ENCODE measurements around the gene TIMM50.
"Not testable (repeated sequence)": the region's sequence is repeated elsewhere in the genome, so short reads cannot be mapped to it uniquely, and the experiment has no call there.

TIMM50 gene

GRCh38 chr19:39480337-39481228 lies at the start of gene TIMM50:
TIMM50 (plus strand) TSS chr19:39480838; CDS start chr19:39480854, 16 bp downstream.
- peak; percentile 93 for DNase-seq

DNA sequence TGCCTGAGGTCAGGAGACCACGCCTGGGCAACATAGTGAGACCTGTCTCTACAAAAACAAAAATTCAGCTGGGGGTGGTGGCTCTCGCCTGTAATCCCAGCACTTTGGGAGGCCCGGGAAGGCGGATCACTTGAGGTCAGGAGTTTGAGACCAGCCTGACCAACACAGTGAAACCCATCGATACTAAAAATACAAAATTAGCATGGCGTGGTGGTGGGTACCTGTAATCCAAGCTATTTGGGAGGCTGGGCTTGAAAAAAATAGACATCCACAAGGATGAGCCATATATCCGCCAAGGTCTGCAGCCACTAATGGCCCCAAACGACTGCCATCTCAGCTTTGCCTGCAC lies 48.0 kb upstream of the TIMM50 start:
- DNase-seq, result no peak

DNA sequence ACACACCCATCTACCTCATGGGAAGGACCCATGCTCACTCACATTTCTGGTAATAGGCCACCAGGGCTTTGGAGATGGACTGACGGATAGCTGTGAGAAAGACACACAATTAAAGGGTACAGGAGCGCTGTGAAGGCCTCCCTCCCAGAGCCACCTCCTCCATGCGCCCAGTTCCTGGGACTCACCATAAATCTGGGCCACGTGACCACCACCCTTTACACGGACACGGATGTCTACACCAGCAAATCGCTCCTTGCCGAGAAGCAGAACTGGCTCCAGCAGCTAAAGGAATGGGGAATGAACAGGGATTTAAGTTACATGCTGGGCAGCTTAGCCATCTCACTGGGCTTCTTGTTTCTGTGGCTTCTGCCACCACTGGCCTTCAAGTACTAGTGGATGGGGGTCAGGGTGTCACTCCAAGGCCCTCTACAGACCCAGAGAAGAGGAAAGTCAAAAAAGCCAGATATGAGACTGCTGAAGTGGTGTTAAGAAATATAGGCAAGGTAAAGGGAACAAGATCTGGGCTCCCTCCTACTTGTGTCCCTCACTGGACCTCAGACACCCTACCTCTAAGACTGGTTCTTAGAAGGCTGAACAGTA lies 47.1 kb upstream of the TIMM50 start:
- DNase-seq, result no peak

GRCh38 chr19:39434123-39435076 lies 46.2 kb upstream of the TIMM50 start:
- DNase-seq, result no peak

DNA sequence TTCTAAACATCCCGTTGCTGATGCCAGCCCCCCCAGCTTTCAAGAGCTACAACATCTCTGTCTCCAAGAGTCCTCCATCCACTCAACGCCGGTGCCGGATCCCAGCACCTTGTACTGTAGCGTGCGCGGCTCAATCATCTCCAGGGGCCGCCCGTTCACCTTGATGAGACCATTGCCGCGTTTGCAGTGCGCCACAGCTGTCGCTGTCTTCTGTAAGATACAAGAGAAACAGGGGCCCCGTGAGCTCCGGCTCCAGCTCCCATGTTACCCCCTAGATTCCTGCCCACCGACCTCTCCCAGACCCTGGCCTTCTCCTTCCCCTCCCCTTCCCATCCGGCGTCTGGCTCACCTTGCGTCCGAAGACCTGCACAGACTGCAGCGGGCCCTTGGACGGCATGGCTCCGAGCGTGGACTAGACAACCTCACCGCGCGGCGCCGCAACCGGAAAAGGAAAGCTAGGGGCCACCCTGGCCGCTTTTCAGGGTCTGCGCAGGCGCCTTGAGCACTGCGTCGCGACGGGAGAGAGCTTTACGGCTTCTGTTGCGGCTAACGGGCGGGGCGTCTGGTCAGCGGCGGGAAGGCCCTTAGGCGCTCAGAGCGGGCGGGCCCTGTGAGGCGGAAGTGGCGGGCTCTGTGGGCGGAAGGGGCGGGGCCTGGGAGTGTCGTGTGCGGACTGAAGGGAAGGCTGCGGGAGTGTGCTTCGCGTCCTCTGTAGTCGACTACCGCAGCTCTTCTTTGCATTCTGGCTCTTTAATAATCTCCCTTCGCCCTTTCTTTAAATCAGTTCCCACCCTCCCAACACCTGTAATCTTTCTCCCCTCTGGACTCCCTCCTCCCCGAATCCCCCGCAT lies 44.9 kb upstream of the TIMM50 start, which contains the start of gene RPS16:
RPS16 (minus strand) TSS at position 451 of the 851 bp plus-strand sequence; CDS start at position 397, 54 bp downstream.
- DNase-seq, result peak; percentile 93

- no peak for DNase-seq
Measured at GRCh38 chr19:39436350-39436716, 44.3 kb upstream of the TIMM50 start.

DNA sequence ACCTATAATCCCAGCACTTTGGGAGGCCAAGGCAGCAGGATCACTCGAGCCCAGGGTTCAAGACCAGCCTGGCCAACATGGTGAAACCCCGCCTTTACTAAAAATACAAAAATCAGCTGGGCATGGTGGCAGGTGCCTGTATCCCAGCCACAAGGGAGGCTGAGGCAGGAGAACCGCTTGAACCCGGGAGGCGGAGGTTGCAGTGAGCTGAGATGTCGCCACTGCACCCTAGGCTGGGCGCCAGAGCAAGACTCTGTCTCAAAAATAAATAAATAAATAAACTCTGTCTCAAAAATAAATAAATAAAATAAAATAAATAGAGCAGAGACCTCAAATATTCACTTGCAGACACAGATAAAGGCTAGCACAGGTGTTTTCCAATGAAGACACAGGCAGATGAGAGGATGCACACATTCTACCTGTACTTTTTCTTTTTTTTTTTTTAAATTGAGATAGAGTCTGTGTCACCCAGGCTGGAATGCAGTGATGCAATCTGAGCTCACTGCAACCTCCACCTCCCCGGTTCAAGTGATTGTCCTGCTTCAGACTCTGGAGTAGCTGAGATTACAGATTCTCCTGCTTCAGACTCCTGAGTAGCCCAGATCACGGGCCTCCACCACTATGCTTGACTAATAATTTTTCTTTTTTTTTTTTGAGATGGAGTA lies 42.2 kb upstream of the TIMM50 start:
- no peak for DNase-seq

GRCh38 chr19:39444598-39445195 lies 35.9 kb upstream of the TIMM50 start:
- no peak for DNase-seq

DNA sequence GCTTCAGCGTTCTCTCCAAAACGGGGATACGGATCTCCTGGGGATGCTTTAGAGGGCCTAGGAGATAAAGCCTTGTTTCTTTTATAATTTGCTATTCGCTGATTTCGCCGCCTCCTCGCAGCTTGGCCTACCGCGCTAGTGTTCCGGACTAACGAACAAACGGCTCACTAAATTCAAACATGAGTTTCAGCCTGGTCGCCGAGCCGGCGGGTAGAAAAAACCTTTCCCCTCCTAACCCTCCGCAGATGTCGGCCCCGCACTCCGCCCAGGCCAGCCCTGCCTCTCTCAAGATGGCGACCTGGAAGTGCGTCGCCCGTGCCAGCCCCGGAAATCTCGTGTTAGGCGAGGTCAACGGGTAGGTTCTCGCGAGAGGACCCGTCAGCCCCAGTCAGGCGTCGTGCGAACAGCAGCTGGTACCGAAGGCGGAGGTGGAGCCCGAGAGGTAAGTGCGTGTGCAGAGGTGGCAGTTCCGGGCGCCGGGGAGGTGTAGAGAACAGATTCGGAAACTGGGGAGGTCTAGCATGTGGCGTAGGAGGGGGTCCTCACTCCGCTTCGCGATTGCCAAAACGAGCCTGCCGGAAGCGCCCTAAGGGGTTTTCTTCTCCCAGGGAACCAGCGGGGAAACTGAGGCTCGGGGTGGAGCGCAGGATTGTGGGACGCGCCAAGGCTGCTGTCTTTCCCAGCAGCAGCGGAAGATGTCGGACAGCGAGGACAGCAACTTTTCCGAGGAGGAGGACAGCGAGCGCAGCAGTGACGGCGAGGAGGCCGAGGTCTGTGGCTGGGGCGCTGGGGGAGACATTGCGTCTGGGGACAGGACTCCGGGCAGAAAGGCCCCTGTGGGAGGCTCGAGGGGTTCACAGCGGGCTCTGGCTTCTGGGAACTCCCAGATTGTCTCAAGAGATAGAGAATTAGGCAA lies 35.2 kb upstream of the TIMM50 start, which contains the start of gene SUPT5H:
SUPT5H (plus strand) TSS at position 387 of the 916 bp plus-strand sequence; CDS start at position 696, 309 bp downstream.
- peak; percentile 93 for DNase-seq

DNA sequence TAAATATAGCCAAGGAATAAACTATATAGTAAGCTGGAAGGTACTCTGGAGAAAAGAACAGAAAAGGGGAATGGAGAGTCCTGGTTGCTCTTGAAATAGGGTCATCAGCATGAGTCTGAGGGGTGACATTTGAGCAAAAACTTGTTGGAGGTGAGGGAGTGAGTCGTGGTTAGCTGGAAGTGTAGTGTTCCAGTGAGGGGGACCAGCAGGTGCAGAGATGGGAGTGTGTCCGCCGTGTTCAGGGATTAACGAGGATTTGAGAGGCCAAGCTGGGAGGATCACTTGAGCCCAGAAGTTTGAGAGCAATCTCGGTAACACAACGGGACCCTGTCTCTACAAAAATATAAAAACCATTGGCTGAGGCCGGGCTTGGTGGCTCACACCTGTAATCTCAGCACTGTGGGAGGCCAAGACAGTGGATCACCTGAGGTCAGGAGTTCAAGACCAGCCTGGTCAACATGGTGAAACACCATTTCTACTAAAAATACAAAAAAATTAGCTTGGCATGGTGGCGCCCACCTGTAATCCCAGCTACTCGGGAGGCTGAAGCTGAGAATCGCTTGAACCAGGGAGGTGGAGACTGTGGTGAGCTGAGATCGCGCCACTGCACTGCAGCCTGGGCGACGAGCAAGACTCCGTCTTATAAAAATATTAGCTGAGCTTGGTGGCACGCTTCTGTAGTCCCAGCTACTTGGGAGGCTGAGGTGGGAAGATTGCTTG lies 34.1 kb upstream of the TIMM50 start:
- DNase-seq, result no peak

- DNase-seq, result no peak
Measured at GRCh38 chr19:39448271-39448670, 32.4 kb upstream of the TIMM50 start.

GRCh38 chr19:39449116-39449797 lies 31.4 kb upstream of the TIMM50 start:
- no peak for DNase-seq

DNA sequence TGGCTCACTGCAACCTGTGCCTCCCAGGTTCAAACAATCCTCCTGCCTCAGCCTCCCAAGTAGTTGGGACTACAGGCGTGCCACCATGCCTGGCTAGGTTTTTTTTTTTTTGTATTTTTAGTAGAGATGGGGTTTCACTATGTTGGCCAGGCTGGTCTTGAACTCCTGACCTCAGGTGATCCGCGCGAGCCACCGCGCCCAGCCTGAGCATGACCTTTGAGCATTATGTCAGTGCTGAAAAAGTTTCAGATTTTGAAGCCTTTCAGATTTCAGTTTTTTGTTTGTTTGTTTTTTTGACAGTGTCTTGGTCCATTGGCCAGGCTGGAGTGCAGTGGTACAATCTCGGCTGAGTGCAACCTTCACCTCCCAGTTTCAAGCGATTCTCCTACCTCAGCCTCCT lies 29.4 kb upstream of the TIMM50 start:
- DNase-seq, result not testable (repeated sequence)

DNA sequence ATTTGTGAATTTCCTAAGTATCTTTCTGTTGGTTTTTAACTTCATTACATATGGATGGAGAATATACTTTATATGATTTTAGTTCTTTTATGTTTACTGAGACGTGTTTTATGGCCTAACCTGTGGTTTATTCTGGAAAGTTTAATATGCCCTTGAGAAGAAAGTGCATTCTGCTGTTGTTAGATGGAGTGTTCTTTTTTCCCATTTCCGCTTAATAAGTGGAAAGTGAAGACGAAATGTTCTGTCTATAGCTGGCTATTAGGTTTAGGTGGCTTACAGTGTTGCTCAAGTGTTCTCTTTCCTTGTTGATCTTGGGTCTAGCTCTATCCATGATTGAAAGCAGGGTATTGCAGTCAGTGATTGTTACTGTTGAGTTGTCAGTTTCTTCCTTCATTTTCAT lies 17.2 kb upstream of the TIMM50 start:
- no peak for DNase-seq

- no peak for DNase-seq
Measured at GRCh38 chr19:39465956-39466747, 14.5 kb upstream of the TIMM50 start.

DNA sequence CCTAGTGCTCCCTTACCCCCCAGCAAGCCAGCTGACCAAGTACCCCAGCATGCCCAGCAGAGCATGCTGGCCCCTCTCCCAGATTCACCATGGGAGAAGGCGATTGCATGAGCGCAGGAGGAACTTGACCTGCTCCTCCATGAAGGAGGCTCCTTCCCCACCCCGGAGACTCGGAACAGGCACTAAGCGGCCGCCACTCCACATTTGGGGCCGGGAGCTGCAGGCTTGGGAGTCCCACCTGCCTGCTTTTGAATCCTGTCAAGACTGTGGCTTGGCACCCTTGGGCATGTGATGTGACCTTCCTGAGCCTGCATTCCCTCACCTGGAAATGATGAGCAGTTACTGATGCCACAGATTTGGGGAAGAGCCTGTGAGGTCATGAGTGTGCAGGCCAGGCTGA lies 12.7 kb upstream of the TIMM50 start:
- no peak for DNase-seq

- no peak for DNase-seq
Measured at GRCh38 chr19:39469036-39469435, 11.6 kb upstream of the TIMM50 start.

DNA sequence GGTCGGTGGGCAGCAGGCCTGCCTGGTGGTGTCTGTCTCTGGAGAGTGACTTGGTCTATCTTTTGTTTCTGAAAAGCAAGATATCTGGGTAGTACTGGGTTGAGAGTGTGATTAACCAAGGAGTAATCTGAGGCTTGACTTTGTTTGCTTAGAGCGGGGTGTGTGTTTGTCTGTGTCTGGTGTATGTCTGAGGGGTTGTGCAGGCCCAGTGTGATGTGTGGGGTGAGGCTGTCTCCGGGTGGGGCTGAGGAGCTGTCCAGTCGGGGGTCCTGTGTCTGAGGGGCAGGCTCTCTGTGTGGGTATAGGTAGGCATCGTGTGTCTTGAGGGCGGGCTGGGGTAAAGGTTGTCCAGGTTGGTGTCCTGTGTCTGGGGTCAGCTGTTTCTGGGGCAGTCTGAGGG lies 11.1 kb upstream of the TIMM50 start:
- no peak for DNase-seq
